H1 (cell line): Measurements from ENCODE around the gene BOK. TPM values are rescaled to one million over a fixed set of nuclear protein-coding genes. Genes with fewer than 3 reads are reported as not detected.

Experiments
- EGR1 ChIP-seq: IDR thresholded peaks from 2 replicates; pipeline ENCODE4 v1.6.1; 2011; ENCODE audit warnings: low read depth, low read length, borderline replicate concordance
- KDM5A ChIP-seq: fragments of 200-600 bp; IDR thresholded peaks from 2 replicates; pipeline ENCODE4 v1.7.1; 2012; ENCODE audit warnings: mild to moderate bottlenecking, low read length, inconsistent platforms, mixed read lengths
- polyA plus RNA-seq, 7 experiments: library from polyadenylated mRNA; depleted of rRNA in 3 of 7; stranded (reverse) in 5 of 7; unstranded in 2 of 7; fragments of >200 nt in 5 of 7; fragments of 200-250 nt in 2 of 7; gene quantifications; 1 replicate in 5 of 7; 2 replicates in 1 of 7; 4 replicates in 1 of 7; pipeline versions ENCODE4 v1.2.1 to v1.2.3, GENCODE V29; 2011 to 2013; ENCODE audit warnings: missing spikeins in 2 of 7, mixed read lengths in 2 of 7
- total RNA-seq: library from RNA; stranded (reverse); fragmentation: NEBNext Ultra II Directional; extraction: Animal tissue kit (Norgen Biotek cat#: 25700); gene quantifications from 2 replicates; pipeline ENCODE4 v1.2.1, GENCODE V29; 2021
- TF ChIP-seq, protein P1 (sequence below): IDR thresholded peaks from 2 replicates; pipeline ENCODE4 v1.6.1; 2011; ENCODE audit warnings: low read depth, mild to moderate bottlenecking, low read length; ENCODE audit not compliant: insufficient read depth
- TF ChIP-seq, protein P2 (sequence below): IDR thresholded peaks from 2 replicates; pipeline ENCODE4 v1.6.1; 2011; ENCODE audit warnings: low read length, improper control_type of control experiment

Gene BOK
- total and polyA plus RNA-seq, 2 of the 8 experiments (the other 6 are each of a cell fraction or from before 2014, with no cell fraction given), result 33.7 to 37.6 TPM

- TF ChIP-seq KDM5A, result no peak
- TF ChIP-seq, protein P1, sequence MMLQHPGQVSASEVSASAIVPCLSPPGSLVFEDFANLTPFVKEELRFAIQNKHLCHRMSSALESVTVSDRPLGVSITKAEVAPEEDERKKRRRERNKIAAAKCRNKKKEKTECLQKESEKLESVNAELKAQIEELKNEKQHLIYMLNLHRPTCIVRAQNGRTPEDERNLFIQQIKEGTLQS, result no peak
- no peak for TF ChIP-seq EGR1
- TF ChIP-seq, protein P2, sequence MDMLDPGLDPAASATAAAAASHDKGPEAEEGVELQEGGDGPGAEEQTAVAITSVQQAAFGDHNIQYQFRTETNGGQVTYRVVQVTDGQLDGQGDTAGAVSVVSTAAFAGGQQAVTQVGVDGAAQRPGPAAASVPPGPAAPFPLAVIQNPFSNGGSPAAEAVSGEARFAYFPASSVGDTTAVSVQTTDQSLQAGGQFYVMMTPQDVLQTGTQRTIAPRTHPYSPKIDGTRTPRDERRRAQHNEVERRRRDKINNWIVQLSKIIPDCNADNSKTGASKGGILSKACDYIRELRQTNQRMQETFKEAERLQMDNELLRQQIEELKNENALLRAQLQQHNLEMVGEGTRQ, result no peak
These were observed 59.8 kb downstream of the BOK start (continued) for GRCh38 chr2:241618296-241618805.
